GM10847 (cell line): Measurements from ENCODE around the gene TRIM4.

Source experiments
- POLR2A ChIP-seq: IDR thresholded peaks from 2 replicates; pipeline ENCODE4 v1.6.1; 2011; ENCODE audit not compliant: insufficient read length; ENCODE audit errors: extremely low read depth

TRIM4 gene

GRCh38 chr7:99926321-99926720 lies 7.0 kb upstream of the TRIM4 start:
- no peak for TF ChIP-seq POLR2A

- no peak for TF ChIP-seq POLR2A
Measured at GRCh38 chr7:99923200-99923599, 3.9 kb upstream of the TRIM4 start.

- no peak for TF ChIP-seq POLR2A
Measured at GRCh38 chr7:99920149-99920548, 819 bp upstream of the TRIM4 start.

GRCh38 chr7:99919814-99920112 lies 433 bp upstream of the TRIM4 start:
- no peak for TF ChIP-seq POLR2A

- no peak for TF ChIP-seq POLR2A
Measured at GRCh38 chr7:99910976-99911375, 8.4 kb downstream of the TRIM4 start.

GRCh38 chr7:99901581-99901980 lies 17.7 kb downstream of the TRIM4 start:
- TF ChIP-seq POLR2A: no peak

GRCh38 chr7:99899830-99900519 lies 19.4 kb downstream of the TRIM4 start:
- no peak for TF ChIP-seq POLR2A

GRCh38 chr7:99898836-99899235 lies 20.5 kb downstream of the TRIM4 start:
- no peak for TF ChIP-seq POLR2A

- TF ChIP-seq POLR2A: no peak
Measured at GRCh38 chr7:99898023-99898357, 21.3 kb downstream of the TRIM4 start.

- no peak for TF ChIP-seq POLR2A
Measured at GRCh38 chr7:99897322-99898022, 21.9 kb downstream of the TRIM4 start.

GRCh38 chr7:99894738-99895137 lies 24.6 kb downstream of the TRIM4 start:
- TF ChIP-seq POLR2A: no peak

GRCh38 chr7:99893280-99893679 lies 26.1 kb downstream of the TRIM4 start:
- no peak for TF ChIP-seq POLR2A

- no peak for TF ChIP-seq POLR2A
Measured at GRCh38 chr7:99881370-99881769, 38.0 kb downstream of the TRIM4 start.

GRCh38 chr7:99876933-99877332 lies 42.4 kb downstream of the TRIM4 start, which contains the start of gene OR2AE1:
TSS of gene OR2AE1 (minus strand) at chr7:99877033. CDS start at chr7:99877033, 0 bp downstream.
- TF ChIP-seq POLR2A: no peak

- TF ChIP-seq POLR2A: no peak
Measured at GRCh38 chr7:99876491-99876890, 42.8 kb downstream of the TRIM4 start.

- TF ChIP-seq POLR2A: no peak
Measured at GRCh38 chr7:99868246-99868645, 51.1 kb downstream of the TRIM4 start.
